ENCODE measurements around the gene SMPD3.

Gene SMPD3

GRCh38 chr16:68486502-68487202 lies 38.3 kb upstream of the SMPD3 start:
- TF ChIP-seq CTCF (IDR thresholded peaks at IDR 0.05; ENCODE audit: low read depth, low read length, missing control alignments): no peak
- no peaks in the 10 kb centered on the region for H3K36me3 ChIP-seq (replicated peaks)
- in situ Hi-C loops (cut with HindIII; ENCODE audit: low pct_ligation_motif_present, low sequenced_read_pairs): no loop called here

GRCh38 chr16:68481636-68482035 lies 33.3 kb upstream of the SMPD3 start:
- no peaks in the 10 kb centered on the region for H3K36me3 ChIP-seq (replicated peaks)
- in situ Hi-C loops (cut with HindIII; ENCODE audit: low pct_ligation_motif_present, low sequenced_read_pairs): no loop called here
- no peak overlapping the region for H3K27ac ChIP-seq
- no peaks in the 10 kb centered on the region for H3K27me3 ChIP-seq (replicated peaks)
- no peak for DNase-seq
- no peak overlapping the region for H3K4me3 ChIP-seq (ENCODE audit: low read depth, low read length)
- no peak for TF ChIP-seq CTCF (IDR thresholded peaks at IDR 0.05; ENCODE audit: low read depth, low read length, missing control alignments)

More at GRCh38 chr16:68486502-68487202, 38.3 kb upstream of the SMPD3 start:
- H3K4me3 ChIP-seq (ENCODE audit: low read depth, low read length): no peak overlapping the region
- H3K27ac ChIP-seq: no peak overlapping the region
- no peak for DNase-seq
- H3K27me3 ChIP-seq (replicated peaks): no peaks in the 10 kb centered on the region

- no peaks in the 10 kb centered on the region for H3K36me3 ChIP-seq (replicated peaks)
- H3K4me3 ChIP-seq (ENCODE audit: low read depth, low read length): no peak overlapping the region
- no peaks in the 10 kb centered on the region for H3K27me3 ChIP-seq (replicated peaks)
- in situ Hi-C loops (cut with HindIII; ENCODE audit: low pct_ligation_motif_present, low sequenced_read_pairs): no loop called here
- no peak overlapping the region for H3K27ac ChIP-seq
- TF ChIP-seq CTCF (IDR thresholded peaks at IDR 0.05; ENCODE audit: low read depth, low read length, missing control alignments): no peak
- no peak for DNase-seq
Measured at GRCh38 chr16:68480084-68480995, 32.0 kb upstream of the SMPD3 start.

- in situ Hi-C loops (cut with HindIII; ENCODE audit: low pct_ligation_motif_present, low sequenced_read_pairs): no loop called here
- Histone ChIP-seq H3K27ac (no peak overlapping the region), H3K27me3 (replicated peaks) (no peaks in the 10 kb centered on the region), H3K36me3 (replicated peaks) (no peaks in the 10 kb centered on the region), H3K4me3 (ENCODE audit: low read depth, low read length) (no peak overlapping the region)
- TF ChIP-seq CTCF (IDR thresholded peaks at IDR 0.05; ENCODE audit: low read depth, low read length, missing control alignments): no peak
- no peak for DNase-seq
Measured at GRCh38 chr16:68479271-68479670, 31.0 kb upstream of the SMPD3 start.

DNA sequence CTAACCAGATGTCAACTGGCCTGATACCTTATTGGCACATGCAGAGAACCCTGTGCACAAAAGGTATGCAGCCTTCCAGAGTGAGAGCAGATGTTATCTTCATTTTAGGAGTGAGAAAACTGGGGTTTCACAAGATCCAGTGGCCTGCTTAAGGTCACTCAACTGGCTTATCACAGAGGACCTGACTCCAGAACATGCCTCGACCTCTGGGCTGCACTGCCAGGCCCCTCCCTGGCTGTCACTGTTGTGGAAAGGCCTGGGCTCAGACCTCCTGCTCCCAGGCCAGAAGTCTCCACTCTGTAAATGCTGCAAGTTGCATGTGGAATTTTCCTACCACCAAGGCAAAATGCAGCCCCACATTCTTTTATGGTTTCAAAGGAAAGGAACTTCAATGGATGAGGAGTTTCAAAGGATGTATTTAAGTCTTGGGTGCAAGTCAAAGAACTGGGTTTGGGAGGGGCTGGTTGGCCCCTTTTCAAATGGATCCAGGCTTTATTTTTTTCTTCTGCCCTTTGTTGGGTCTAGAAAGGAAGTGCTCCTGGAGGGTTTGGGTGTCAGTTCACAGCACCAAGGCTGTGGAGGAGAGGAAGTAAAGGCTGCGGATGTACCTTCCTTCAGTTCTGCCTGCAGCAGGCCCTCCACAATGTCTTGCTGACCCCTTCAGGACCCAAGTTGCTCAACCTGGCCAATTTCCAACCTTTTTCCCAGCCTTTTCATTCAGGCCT lies 30.4 kb upstream of the SMPD3 start:
- in situ Hi-C loops (cut with HindIII; ENCODE audit: low pct_ligation_motif_present, low sequenced_read_pairs): no loop called here
- H3K4me3 ChIP-seq (ENCODE audit: low read depth, low read length): no peak overlapping the region
- no peak overlapping the region for H3K27ac ChIP-seq
- no peaks in the 10 kb centered on the region for H3K27me3 ChIP-seq (replicated peaks)
- no peak for TF ChIP-seq CTCF (IDR thresholded peaks at IDR 0.05; ENCODE audit: low read depth, low read length, missing control alignments)
- no peaks in the 10 kb centered on the region for H3K36me3 ChIP-seq (replicated peaks)
- DNase-seq: no peak

Measured in brain microvascular endothelial cell (primary cell).